CD14-positive monocyte (primary cell): ENCODE results near the gene ZNF576. TPM values are rescaled to one million over a fixed set of nuclear protein-coding genes. Genes with fewer than 3 reads are reported as not detected.

ENCODE experiments used
- DNase-seq, 3 donors: peaks; one replicate each; pipeline ENCODE4 v3.0.0-alpha.2; 2011 to 2022
- H2AFZ ChIP-seq: 2 replicates; pipeline ENCODE4 v1.6.0; 2012; ENCODE audit warnings: mild to moderate bottlenecking, low read depth, low read length, inconsistent platforms; ENCODE audit not compliant: insufficient read depth, poor library complexity, severe bottlenecking
- H3K27ac ChIP-seq, 2 donors: 1 replicate in 1 of 2; 2 replicates in 1 of 2; pipeline ENCODE4 v1.5.1; 2012 to 2013; ENCODE audit warnings: low read length in 2 of 2, control low read depth in 1 of 2, inconsistent platforms in 1 of 2, low read depth in 1 of 2, mild to moderate bottlenecking in 1 of 2
- H3K27me3 ChIP-seq, 2 donors: one replicate each; pipeline versions ENCODE4 v1.6.0 to v1.6.1; 2011 to 2013; ENCODE audit warnings: low read length in 2 of 2; ENCODE audit not compliant: control insufficient read depth in 2 of 2, insufficient read depth in 2 of 2
- H3K36me3 ChIP-seq, 2 donors: replicated peaks in 1 of 2; 1 replicate in 1 of 2; 2 replicates in 1 of 2; pipeline versions ENCODE4 v1.5.1 to v1.6.1; 2012 to 2013; ENCODE audit warnings: low read length in 2 of 2, control low read depth in 1 of 2, inconsistent platforms in 1 of 2, mild to moderate bottlenecking in 1 of 2; ENCODE audit not compliant: insufficient read depth in 2 of 2, control insufficient read depth in 1 of 2
- H3K4me1 ChIP-seq, 2 donors: 1 replicate in 1 of 2; 2 replicates in 1 of 2; pipeline versions ENCODE4 v1.5.1 to v1.6.1; 2012 to 2013; ENCODE audit warnings: low read length in 2 of 2, control low read depth in 1 of 2, inconsistent platforms in 1 of 2, mild to moderate bottlenecking in 1 of 2, moderate library complexity in 1 of 2; ENCODE audit not compliant: insufficient read depth in 2 of 2, control insufficient read depth in 1 of 2
- H3K4me2 ChIP-seq: replicated peaks from 2 replicates; pipeline ENCODE3; 2012; ENCODE audit warnings: low read length, moderate library complexity, mild to moderate bottlenecking; ENCODE audit not compliant: poor library complexity, severe bottlenecking; ENCODE audit errors: extremely low read depth
- H3K4me3 ChIP-seq, 3 experiments: fragments of 200-600 bp in 1 of 3; sonication (generic) in 1 of 3; replicated peaks in 1 of 3; 1 replicate in 2 of 3; 2 replicates in 1 of 3; pipeline ENCODE4 v1.5.1; 2011 to 2013; ENCODE audit warnings: low read length in 3 of 3, mild to moderate bottlenecking in 3 of 3, control low read depth in 2 of 3, low read depth in 2 of 3, inconsistent platforms in 1 of 3, moderate library complexity in 1 of 3
- H3K79me2 ChIP-seq: 2 replicates; pipeline ENCODE4 v1.6.0; 2012; ENCODE audit warnings: mild to moderate bottlenecking, control low read depth, inconsistent platforms, low read length, moderate library complexity; ENCODE audit not compliant: insufficient read depth
- H3K9ac ChIP-seq: 2 replicates; pipeline ENCODE4 v1.6.0; 2017; ENCODE audit warnings: low read length, mild to moderate bottlenecking; ENCODE audit not compliant: insufficient read depth, poor library complexity, severe bottlenecking
- H3K9me3 ChIP-seq, 2 donors: replicated peaks in 1 of 2; 1 replicate in 1 of 2; 2 replicates in 1 of 2; pipeline versions ENCODE4 v1.5.1 to v1.6.1; 2012 to 2013; ENCODE audit warnings: low read length in 2 of 2, control low read depth in 1 of 2; ENCODE audit not compliant: control insufficient read depth in 1 of 2, insufficient read depth in 1 of 2
- H4K20me1 ChIP-seq: 2 replicates; pipeline ENCODE4 v1.6.0; 2012; ENCODE audit warnings: mild to moderate bottlenecking, low read length, control low read depth, moderate library complexity; ENCODE audit not compliant: insufficient read depth
- H3K27ac Mint-ChIP-seq, 7 donors: one replicate each; pipeline ENCODE4 v1.8.0; 2020; ENCODE audit warnings: mild to moderate bottlenecking in 7 of 7, mixed read lengths in 7 of 7, moderate library complexity in 6 of 7, inconsistent platforms in 2 of 7
- H3K27me3 Mint-ChIP-seq, 3 donors: one replicate each; pipeline ENCODE4 v1.8.0; 2021 to 2022; ENCODE audit warnings: low read depth in 3 of 3, mild to moderate bottlenecking in 3 of 3, mixed read lengths in 3 of 3, moderate library complexity in 3 of 3, inconsistent platforms in 1 of 3
- H3K36me3 Mint-ChIP-seq, 2 donors: one replicate each; pipeline ENCODE4 v1.8.0; 2020; ENCODE audit warnings: mixed read lengths in 2 of 2, inconsistent platforms in 1 of 2, mild to moderate bottlenecking in 1 of 2
- H3K4me1 Mint-ChIP-seq: one replicate; pipeline ENCODE4 v1.8.0; 2020; ENCODE audit warnings: mild to moderate bottlenecking, mixed read lengths
- H3K4me3 Mint-ChIP-seq, 2 donors: one replicate each; pipeline ENCODE4 v1.8.0; 2020; ENCODE audit warnings: mild to moderate bottlenecking in 2 of 2, mixed read lengths in 2 of 2, moderate library complexity in 1 of 2
- H3K9me3 Mint-ChIP-seq, 7 donors: one replicate each; pipeline ENCODE4 v1.8.0; 2020 to 2022; ENCODE audit warnings: mixed read lengths in 7 of 7, mild to moderate bottlenecking in 6 of 7, moderate library complexity in 6 of 7, inconsistent platforms in 2 of 7
- CTCF ChIP-seq: fragments of 200-600 bp; IDR thresholded peaks from one replicate; pipeline ENCODE4 v1.8.0; 2022; ENCODE audit warnings: antibody characterized with exemption, mild to moderate bottlenecking
- WGBS: methylation state at CpG from one replicate; pipeline ENCODE4 v1.1.5; 2013; ENCODE audit warnings: missing lambda C conversion rate; ENCODE audit not compliant: insufficient coverage; 5-methylcytosine and 5-hydroxymethylcytosine counted together
- intact Hi-C, 2 donors: fragments of 100-400 bp; cut with micrococcal nuclease; formaldehyde crosslinking; loops; one replicate each; pipeline versions ENCODE4 v1.15.0 to v1.15.1; 2023
- polyA plus RNA-seq, 3 donors: library from polyadenylated mRNA; depleted of rRNA in 1 of 3; unstranded in 2 of 3; stranded (reverse) in 1 of 3; fragments of 300-500 nt in 2 of 3; fragments of >200 nt in 1 of 3; fragmentation: Illumina TruSeq in 2 of 3; gene quantifications; 1 replicate in 2 of 3; 2 replicates in 1 of 3; pipeline ENCODE4 v1.2.3, GENCODE V29; 2012 to 2021

ZNF576 gene
- polyA plus RNA-seq, 3 donors = 3.6 to 8.4 (median 7.2) TPM

GRCh38 chr19:43589277-43589676 is 7.1 kb upstream of the ZNF576 start:
- Mint-ChIP-seq H3K9me3 (no peaks in the 10 kb centered on the region), H3K4me1 (peaks cover 12% of the 10 kb centered on the region), H3K27ac (peak overlapping the region in 1 of 7 donors; percentile 35), H3K4me3 (no peak overlapping the region), H3K36me3 (peaks cover 47 to 68% of the 10 kb centered on the region in 2 donors), H3K27me3 (peaks cover 0 to 3% (median 0%) of the 10 kb centered on the region in 3 donors)
- Histone ChIP-seq H3K4me1 (peaks cover 6 to 8% of the 10 kb centered on the region in 2 donors), H3K27ac (no peak overlapping the region), H4K20me1 (peaks cover 15% of the 10 kb centered on the region), H3K9me3 (no peaks in the 10 kb centered on the region), H3K4me2 (no peak overlapping the region), H3K36me3 (peaks cover 20 to 37% of the 10 kb centered on the region in 2 donors), H3K9ac (no peak overlapping the region), H3K27me3 (no peaks in the 10 kb centered on the region), H2AFZ (no peak overlapping the region), H3K79me2 (peaks cover 6% of the 10 kb centered on the region), H3K4me3 (no peak overlapping the region)
- no peak for TF ChIP-seq CTCF
- DNase-seq = no peak
- intact Hi-C loops = no loop called here
- 100% methylated on average over 1 of the region's 5 CpGs for WGBS

DNA sequence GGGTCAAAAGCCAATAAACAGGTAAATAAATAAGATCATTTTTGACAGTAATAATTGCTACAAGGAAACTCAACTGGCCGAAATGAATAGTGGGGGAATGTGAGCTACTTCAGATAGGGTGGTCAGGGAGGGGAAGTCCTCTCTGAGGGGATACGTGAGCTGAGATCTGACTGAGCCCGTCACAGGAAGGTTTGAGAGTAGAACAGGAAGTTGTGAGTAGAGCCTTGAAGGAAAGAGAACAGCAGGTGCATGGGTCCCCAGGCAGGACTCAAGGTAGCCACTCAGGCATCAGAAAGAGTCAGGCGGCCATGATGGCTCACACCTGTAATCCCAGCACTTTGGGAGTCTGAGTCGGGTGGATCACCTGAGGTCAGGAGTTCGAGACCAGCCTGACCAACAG is 6.7 kb upstream of the ZNF576 start:
- H4K20me1 ChIP-seq = peaks cover 15% of the 10 kb centered on the region
- H2AFZ ChIP-seq = no peak overlapping the region
- DNase-seq = no peak
- no peak overlapping the region for H3K9ac ChIP-seq
- no peak for TF ChIP-seq CTCF
- Mint-ChIP-seq H3K36me3 (peaks cover 47 to 68% of the 10 kb centered on the region in 2 donors), H3K27me3 (peaks cover 0 to 3% (median 0%) of the 10 kb centered on the region in 3 donors), H3K9me3 (no peaks in the 10 kb centered on the region), H3K4me3 (no peak overlapping the region), H3K4me1 (peaks cover 8% of the 10 kb centered on the region), H3K27ac (peak overlapping the region in 2 of 7 donors; percentile 70 to 77)
- intact Hi-C loops = loop anchor here in 1 of 2 donors (10.0 kb wide), 1 partner anchor 55 kb away; the partner anchor contains the start of gene ZNF575
- H3K4me3 ChIP-seq = no peak overlapping the region
- H3K36me3 ChIP-seq = peaks cover 20 to 37% of the 10 kb centered on the region in 2 donors
- peaks cover 7 to 11% of the 10 kb centered on the region in 2 donors for H3K4me1 ChIP-seq
- no peaks in the 10 kb centered on the region for H3K9me3 ChIP-seq
- 31% methylated on average over 4 of the region's 6 CpGs for WGBS
- H3K27me3 ChIP-seq = no peaks in the 10 kb centered on the region
- H3K4me2 ChIP-seq = no peak overlapping the region
- no peak overlapping the region for H3K27ac ChIP-seq
- peaks cover 6% of the 10 kb centered on the region for H3K79me2 ChIP-seq
